Fibroblast of lung (primary cell): ENCODE data around the gene EPS15.

Experiments
- EZH2 ChIP-seq: IDR thresholded peaks from 2 replicates; pipeline ENCODE4 v1.5.1; 2012; ENCODE audit warnings: low read length, control low read depth, mild to moderate bottlenecking; ENCODE audit errors: missing control alignments
- TF ChIP-seq, protein P1 (sequence below), 2 donors: IDR thresholded peaks in 1 of 2; conservative IDR thresholded peaks in 1 of 2; 1 replicate in 1 of 2; 2 replicates in 1 of 2; pipeline ENCODE4 v1.5.1; 2011 to 2012; ENCODE audit warnings: low read length in 2 of 2, control low read depth in 1 of 2, inconsistent platforms in 1 of 2, low read depth in 1 of 2, mild to moderate bottlenecking in 1 of 2

DNA sequence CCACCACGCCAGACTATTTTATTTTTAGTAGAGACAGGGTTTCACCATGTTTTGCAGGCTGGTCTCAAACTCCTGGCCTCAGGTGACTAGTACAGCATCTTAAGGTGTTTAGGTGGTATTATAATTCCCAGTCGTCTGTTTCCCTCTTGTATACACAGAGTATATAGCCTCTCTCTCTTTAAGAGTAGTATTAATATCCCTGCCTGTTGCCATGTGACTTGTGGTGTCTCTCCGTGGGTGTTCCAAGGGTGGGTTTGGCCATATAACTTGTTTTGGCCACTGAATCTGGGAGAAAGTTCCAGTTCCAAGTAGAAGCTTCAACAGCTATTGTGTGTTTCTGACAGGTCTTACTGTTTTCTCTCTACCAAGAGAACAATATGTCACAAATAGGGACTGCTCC lies 29.6 kb downstream of the EPS15 start:
- TF ChIP-seq, protein P1, sequence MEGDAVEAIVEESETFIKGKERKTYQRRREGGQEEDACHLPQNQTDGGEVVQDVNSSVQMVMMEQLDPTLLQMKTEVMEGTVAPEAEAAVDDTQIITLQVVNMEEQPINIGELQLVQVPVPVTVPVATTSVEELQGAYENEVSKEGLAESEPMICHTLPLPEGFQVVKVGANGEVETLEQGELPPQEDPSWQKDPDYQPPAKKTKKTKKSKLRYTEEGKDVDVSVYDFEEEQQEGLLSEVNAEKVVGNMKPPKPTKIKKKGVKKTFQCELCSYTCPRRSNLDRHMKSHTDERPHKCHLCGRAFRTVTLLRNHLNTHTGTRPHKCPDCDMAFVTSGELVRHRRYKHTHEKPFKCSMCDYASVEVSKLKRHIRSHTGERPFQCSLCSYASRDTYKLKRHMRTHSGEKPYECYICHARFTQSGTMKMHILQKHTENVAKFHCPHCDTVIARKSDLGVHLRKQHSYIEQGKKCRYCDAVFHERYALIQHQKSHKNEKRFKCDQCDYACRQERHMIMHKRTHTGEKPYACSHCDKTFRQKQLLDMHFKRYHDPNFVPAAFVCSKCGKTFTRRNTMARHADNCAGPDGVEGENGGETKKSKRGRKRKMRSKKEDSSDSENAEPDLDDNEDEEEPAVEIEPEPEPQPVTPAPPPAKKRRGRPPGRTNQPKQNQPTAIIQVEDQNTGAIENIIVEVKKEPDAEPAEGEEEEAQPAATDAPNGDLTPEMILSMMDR (conservative IDR thresholded peaks at IDR 0.05 in 1 of 2, IDR thresholded peaks at IDR 0.05 in 1 of 2; ENCODE audit: low read depth in 1 of 2, low read length in 2 of 2) = no peak
- TF ChIP-seq EZH2 = no peak
